Measurements from ENCODE around the gene C1orf21. TPM values are rescaled to one million over a fixed set of nuclear protein-coding genes. Genes with fewer than 3 reads are reported as not detected.

C1orf21 gene
- total and polyA plus RNA-seq, 10 donors, result 9.7 to 60.4 (median 26.7) TPM

- no peak overlapping the region for H3K4me3 ChIP-seq
- H3K4me1 ChIP-seq, result no peaks in the 10 kb centered on the region
- intact Hi-C loops (cut with DNase I; ENCODE audit: low total_unique reads), result no loop called here
- TF ChIP-seq POLR2AphosphoS5 (IDR thresholded peaks at IDR 0.05) (no peak), CTCF (IDR thresholded peaks at IDR 0.05 in 8 of 11, conservative IDR thresholded peaks at IDR 0.05 in 3 of 11) (no peak), POLR2A (IDR thresholded peaks at IDR 0.05) (no peak)
- no peak for DNase-seq
- 83 to 93% (median 88%) methylated on average over 11 of the region's 11 CpGs for WGBS, 5 donors
- H3K27ac ChIP-seq, result no peak overlapping the region
- H3K27me3 ChIP-seq (replicated peaks in 1 of 7), result peaks cover 0 to 6% (median 0%) of the 10 kb centered on the region in 7 donors
- H3K9me3 ChIP-seq, result no peaks in the 10 kb centered on the region
- no peaks in the 10 kb centered on the region for H3K36me3 ChIP-seq
Measured at GRCh38 chr1:184366997-184367396, 19.8 kb upstream of the C1orf21 start.

GRCh38 chr1:184367427-184368038 lies 19.3 kb upstream of the C1orf21 start:
- WGBS, 5 donors, result 80 to 96% (median 94%) methylated on average over 1 of the region's 1 CpG
- Histone ChIP-seq H3K27ac (no peak overlapping the region), H3K4me3 (no peak overlapping the region), H3K27me3 (replicated peaks in 1 of 7) (peaks cover 0 to 6% (median 0%) of the 10 kb centered on the region in 7 donors), H3K36me3 (no peaks in the 10 kb centered on the region), H3K4me1 (no peaks in the 10 kb centered on the region), H3K9me3 (no peaks in the 10 kb centered on the region)
- no peak for DNase-seq
- intact Hi-C loops (cut with DNase I; ENCODE audit: low total_unique reads), result no loop called here
- TF ChIP-seq POLR2A (IDR thresholded peaks at IDR 0.05) (no peak), POLR2AphosphoS5 (IDR thresholded peaks at IDR 0.05) (no peak), CTCF (IDR thresholded peaks at IDR 0.05 in 8 of 11, conservative IDR thresholded peaks at IDR 0.05 in 3 of 11) (no peak)

- TF ChIP-seq POLR2AphosphoS5 (IDR thresholded peaks at IDR 0.05) (no peak), POLR2A (IDR thresholded peaks at IDR 0.05) (no peak), CTCF (IDR thresholded peaks at IDR 0.05 in 8 of 11, conservative IDR thresholded peaks at IDR 0.05 in 3 of 11) (no peak)
- H3K27ac ChIP-seq, result no peak overlapping the region
- DNase-seq, result no peak
- 49 to 89% (median 67%) methylated on average over 2 of the region's 2 CpGs for WGBS, 5 donors
- no peaks in the 10 kb centered on the region for H3K36me3 ChIP-seq
- peaks cover 0 to 6% (median 0%) of the 10 kb centered on the region in 7 donors for H3K27me3 ChIP-seq (replicated peaks in 1 of 7)
- H3K4me1 ChIP-seq, result no peaks in the 10 kb centered on the region
- H3K4me3 ChIP-seq, result no peak overlapping the region
- no peaks in the 10 kb centered on the region for H3K9me3 ChIP-seq
- intact Hi-C loops (cut with DNase I; ENCODE audit: low total_unique reads), result no loop called here
Measured at GRCh38 chr1:184368354-184368753, 18.5 kb upstream of the C1orf21 start.

- intact Hi-C loops (cut with DNase I; ENCODE audit: low total_unique reads), result no loop called here
- Histone ChIP-seq H3K4me3 (no peak overlapping the region), H3K36me3 (no peaks in the 10 kb centered on the region), H3K4me1 (no peaks in the 10 kb centered on the region), H3K9me3 (no peaks in the 10 kb centered on the region), H3K27ac (no peak overlapping the region), H3K27me3 (replicated peaks in 1 of 7) (peaks cover 0 to 6% (median 0%) of the 10 kb centered on the region in 7 donors)
- TF ChIP-seq POLR2AphosphoS5 (IDR thresholded peaks at IDR 0.05), result no peak
- 74 to 95% (median 91%) methylated on average over 4 of the region's 4 CpGs for WGBS, 5 donors
- no peak for DNase-seq
Measured at GRCh38 chr1:184370850-184371249, 16.0 kb upstream of the C1orf21 start.
